A673 (cell line): ENCODE measurements around the gene MYH3.

ENCODE experiments used
- EZH2 ChIP-seq: fragments of 200-600 bp; sonication (generic); IDR thresholded peaks from 2 replicates; pipeline ENCODE4 v1.6.1; 2017; ENCODE audit warnings: borderline replicate concordance, low read depth, mild to moderate bottlenecking, mixed read lengths, antibody characterized with exemption, low read length; ENCODE audit not compliant: poor library complexity, severe bottlenecking
- TF ChIP-seq, protein P1 (sequence below): fragments of 300-800, 200-600 bp; sonication (generic); conservative IDR thresholded peaks from 2 replicates; pipeline ENCODE4 v1.5.1; 2017; ENCODE audit warnings: low read depth, mild to moderate bottlenecking, antibody characterized with exemption, low read length, moderate library complexity, mixed read lengths

DNA sequence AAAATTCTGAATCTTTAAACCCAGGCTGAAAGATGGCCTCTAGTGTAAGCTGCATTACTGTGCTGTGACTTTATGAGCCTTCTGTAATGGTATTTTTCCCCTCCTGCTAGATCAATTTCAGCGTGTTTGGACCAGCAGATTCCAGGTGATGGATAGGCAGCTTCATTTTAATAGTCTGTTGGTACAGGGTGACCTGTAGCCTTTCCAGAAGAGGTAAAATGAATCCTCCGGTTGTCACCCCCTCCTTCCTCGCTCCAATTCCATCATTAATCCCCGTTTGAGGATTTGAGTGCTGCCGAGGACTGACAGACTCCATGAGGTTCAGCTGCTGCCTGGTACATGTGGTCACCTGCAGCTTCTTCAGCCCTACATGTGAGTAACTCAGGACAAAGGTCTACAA is 48.9 kb downstream of the MYH3 start:
- TF ChIP-seq, protein P1, sequence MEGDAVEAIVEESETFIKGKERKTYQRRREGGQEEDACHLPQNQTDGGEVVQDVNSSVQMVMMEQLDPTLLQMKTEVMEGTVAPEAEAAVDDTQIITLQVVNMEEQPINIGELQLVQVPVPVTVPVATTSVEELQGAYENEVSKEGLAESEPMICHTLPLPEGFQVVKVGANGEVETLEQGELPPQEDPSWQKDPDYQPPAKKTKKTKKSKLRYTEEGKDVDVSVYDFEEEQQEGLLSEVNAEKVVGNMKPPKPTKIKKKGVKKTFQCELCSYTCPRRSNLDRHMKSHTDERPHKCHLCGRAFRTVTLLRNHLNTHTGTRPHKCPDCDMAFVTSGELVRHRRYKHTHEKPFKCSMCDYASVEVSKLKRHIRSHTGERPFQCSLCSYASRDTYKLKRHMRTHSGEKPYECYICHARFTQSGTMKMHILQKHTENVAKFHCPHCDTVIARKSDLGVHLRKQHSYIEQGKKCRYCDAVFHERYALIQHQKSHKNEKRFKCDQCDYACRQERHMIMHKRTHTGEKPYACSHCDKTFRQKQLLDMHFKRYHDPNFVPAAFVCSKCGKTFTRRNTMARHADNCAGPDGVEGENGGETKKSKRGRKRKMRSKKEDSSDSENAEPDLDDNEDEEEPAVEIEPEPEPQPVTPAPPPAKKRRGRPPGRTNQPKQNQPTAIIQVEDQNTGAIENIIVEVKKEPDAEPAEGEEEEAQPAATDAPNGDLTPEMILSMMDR = no peak
- TF ChIP-seq EZH2 = no peak
